Stimulated activated CD4-positive, alpha-beta T cell treated with anti-CD3 and anti-CD28 coated beads, Interleukin-2, amount 100 ng/mL, for 24 hours (primary cell): Measurements from ENCODE around the gene CENPE.
"Not testable (repeated sequence)": the region's sequence is repeated elsewhere in the genome, so short reads cannot be mapped to it uniquely, and the experiment has no call there.

ENCODE experiments used
- DNase-seq, 2 donors: peaks; one replicate each; pipeline ENCODE4 v3.0.0-alpha.2; 2020

CENPE gene

DNA sequence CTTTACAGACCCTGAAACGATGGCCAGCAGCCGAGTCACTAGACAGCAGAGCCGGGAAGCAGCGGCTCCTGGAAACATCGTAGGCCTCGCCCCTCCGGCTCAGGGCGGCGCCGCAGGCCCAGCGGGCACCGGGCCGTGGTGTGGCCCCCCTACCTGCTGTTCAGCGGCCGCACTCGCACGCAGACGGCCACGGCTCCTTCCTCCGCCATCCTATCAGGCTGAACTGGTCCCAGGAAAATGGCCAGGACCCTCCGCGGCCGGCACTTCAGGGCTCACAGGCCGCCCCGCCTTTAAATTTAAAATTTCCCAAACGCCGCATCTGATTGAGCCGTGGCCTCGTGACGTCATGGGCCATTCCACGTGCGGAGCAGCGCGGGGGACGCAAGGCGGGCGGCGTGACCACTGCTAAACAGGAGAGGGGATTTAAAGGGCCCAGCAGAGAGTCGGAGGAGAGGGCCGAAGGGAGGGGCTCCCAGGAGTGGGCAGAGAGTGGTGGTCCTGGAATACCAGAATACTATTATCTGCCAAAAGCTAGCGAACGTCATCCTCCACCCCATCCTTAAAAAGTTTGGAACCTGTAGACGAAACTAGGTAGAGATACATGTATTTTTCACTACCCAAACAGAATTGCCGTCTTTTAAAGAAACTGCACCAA lies at the start of gene CENPE:
CENPE (minus strand) TSS at position 233 of the 655 bp plus-strand sequence; CDS start at position 209, 24 bp downstream.
- peak; percentile 87 to 89 for DNase-seq

DNA sequence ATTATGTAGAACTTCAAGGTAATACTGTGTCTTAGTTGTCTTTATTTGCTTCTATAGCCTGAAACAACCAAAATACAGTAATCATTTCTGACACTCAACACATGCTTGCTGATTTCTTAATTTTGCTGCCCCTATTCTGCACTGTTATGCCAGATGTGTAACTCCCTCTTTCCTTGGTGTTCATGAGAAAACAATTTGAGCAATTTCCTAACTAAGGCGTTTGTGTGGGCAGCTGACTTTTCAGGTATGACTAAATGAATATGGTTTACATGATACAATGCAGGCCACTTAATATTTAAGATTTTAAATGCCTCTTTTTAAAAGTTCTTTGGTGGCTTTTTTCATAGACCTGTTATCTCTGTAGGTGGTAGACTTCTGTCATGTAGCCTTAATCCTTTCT lies 46.1 kb upstream of the CENPE start:
- no peak for DNase-seq

DNA sequence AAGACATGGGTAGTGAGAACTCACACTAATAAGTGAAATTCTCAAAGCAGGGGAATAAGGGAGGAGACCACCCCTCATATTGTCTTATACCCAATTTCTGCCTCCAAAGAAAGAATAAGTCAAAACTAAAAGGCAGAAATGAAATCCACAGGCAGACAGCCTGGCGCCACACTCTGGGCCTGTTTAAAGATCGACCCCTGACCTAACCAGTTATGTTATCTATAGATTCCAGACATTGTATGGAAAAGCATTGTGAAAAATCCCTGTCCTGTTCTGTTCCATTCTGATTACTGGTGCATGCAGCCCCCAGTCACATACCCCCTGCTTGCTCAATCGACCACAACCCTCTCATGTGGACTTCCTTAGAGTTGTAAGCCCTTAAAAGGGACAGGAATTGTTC lies 32.8 kb upstream of the CENPE start:
- not testable (repeated sequence) for DNase-seq

DNA sequence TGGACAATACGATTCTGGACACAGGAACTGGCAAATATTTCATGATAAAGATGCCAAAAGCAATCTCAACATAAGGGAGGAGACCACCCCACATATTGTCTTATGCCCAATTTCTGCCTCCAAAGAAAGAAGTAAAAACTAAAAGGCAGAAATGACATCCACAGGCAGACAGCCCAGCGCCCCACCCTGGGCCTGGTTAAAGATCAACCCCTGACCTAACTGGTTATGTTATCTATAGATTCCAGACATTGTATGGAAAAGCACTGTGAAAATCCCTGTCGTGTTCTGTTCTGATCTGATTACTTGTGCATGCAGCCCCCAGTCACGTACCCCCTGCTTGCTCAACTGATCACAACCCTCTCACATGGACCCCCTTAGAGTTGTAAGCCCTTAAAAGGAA lies 25.4 kb upstream of the CENPE start:
- DNase-seq, result not testable (repeated sequence)

- no peak for DNase-seq
These were observed 9.5 kb upstream of the CENPE start for GRCh38 chr4:103207673-103208072.

GRCh38 chr4:103204111-103204510 lies 6.0 kb upstream of the CENPE start:
- no peak for DNase-seq

DNA sequence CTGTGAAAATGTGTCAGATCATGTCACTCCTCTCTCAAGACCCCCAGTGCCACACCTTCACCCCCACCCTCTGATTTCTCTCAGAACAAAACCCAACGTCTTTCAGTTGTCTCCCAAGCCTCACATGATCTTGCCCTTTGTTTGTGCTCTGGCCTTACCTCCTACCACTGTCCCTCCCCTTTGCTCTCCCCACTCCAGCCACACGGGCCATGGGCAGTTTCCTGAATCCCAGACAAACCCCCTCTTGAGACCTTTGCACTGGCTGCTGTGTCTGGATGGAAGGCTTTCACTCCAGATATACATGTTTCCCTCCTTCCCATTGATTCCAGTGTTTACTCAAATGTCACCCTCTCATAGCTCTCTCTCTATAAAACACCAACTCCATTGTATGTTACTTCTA lies 3.6 kb upstream of the CENPE start:
- no peak for DNase-seq

DNA sequence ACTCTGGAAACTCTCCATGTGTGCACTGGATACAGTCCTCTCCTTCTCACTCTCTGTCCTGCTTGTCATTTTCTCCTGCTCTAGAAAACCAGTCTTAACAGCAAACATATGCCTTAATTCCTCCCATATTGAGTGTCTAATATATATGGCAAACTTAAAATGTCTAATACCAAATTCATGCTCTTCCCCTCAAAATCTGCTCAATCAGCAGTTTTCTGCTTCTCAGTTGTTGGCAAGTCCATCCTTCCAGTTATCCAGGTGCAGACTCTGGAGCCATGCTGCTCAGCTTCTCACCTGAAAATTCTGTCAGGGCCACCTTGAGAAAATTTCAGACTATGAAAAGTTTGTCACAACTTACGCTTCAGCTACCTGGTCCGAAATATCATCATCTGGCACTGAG lies 3.1 kb upstream of the CENPE start:
- DNase-seq, result no peak

DNA sequence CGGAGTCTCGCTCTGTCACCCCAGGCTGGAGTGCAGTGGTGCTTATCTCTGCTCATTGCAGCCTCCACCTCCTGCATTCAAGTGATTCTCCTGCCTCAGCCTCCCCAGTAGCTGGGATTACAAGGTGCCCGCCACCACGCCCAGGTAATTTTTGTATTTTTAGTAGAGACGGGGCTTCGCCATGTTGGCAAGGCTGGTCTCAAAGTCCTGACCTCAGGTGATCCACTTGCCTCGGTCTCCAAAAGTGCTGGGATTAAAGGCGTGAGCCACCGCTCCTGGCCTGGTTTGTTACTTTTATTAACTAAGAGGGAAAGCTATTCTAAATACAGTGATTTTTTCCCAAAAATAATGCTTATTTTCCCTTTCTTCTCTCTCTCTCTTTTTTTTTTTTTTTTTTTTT lies 866 bp upstream of the CENPE start:
- no peak for DNase-seq

- no peak for DNase-seq
These were observed 405 bp downstream of the CENPE start for GRCh38 chr4:103197765-103198110.

- no peak for DNase-seq
These were observed 4.7 kb downstream of the CENPE start for GRCh38 chr4:103193457-103193856.

- DNase-seq, result no peak
These were observed 27.1 kb downstream of the CENPE start for GRCh38 chr4:103171006-103171405.

DNA sequence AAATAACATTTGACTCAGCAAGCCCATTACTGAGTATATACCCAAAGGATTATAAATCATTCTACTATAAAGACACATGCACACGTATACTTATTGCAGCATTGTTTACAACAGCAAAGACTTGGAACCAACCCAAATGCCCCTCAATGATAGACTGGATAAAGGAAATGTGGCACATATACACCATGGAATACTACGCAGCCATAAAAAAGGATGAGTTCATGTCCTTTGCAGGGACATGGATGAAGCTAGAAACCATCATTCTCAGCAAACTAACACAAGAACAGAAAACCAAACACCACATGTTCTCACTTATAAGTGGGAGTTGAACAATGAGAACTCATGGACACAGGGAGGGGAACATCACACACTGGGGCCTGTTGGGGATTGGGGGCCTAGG lies 28.4 kb downstream of the CENPE start:
- DNase-seq, result not testable (repeated sequence)

GRCh38 chr4:103168993-103169392 lies 29.1 kb downstream of the CENPE start:
- no peak for DNase-seq

- DNase-seq, result no peak
These were observed 36.0 kb downstream of the CENPE start for GRCh38 chr4:103162176-103162575.

DNA sequence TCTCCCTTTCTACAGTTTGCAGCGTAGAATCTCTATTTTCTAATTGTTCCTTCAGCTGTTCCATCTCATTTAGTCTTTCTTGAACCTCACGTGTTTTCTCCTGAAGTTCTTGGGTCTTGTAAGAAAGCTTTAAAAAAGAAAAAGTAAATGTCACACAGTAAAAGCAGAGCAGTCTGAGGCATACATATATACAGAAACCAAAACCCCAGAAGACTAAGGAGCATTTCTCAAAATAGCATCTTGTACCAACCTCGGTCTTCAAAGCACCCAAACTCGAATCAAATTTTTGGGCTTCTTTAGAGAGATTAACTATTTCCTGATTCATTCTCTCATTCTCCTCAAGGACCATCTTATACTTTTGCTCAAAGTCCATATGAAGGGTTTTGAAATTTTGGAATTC lies 39.4 kb downstream of the CENPE start:
- DNase-seq, result no peak

DNA sequence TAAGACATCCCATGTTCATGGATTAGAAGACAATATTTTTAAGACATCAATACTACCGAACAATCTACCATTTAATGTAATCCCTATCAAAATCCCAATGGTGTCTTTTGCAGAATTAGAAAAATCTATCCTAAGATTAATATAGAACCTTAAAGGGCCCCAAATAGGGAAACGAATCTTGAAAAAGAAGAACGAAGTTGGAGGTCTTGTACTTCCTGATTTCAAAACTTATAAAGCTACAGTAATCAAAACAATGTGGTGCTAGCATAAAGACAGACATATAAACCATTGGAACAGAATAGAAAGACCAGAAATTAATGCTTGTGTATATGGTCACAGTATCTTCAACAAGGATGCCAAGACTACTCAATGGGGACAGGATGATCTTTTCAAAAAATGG lies 42.0 kb downstream of the CENPE start:
- DNase-seq, result no peak

DNA sequence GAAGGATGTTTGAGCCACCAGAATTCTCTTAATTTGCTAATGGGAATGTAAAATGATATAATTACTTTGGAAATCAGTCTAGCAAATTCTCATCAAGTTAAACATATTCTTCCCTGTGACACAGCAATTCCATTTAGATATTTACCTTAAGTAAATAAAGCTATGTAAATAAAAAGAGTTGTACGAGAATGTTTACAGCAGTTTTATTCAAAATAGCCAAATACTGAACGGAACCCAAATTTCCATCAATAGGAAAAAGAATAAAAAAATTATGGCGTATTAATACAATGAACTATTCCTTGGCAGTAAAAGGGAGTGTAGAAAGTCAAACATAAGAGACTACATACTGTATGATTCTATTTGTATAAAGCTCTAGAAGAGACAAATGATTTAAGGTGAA lies 45.8 kb downstream of the CENPE start:
- DNase-seq, result no peak

DNA sequence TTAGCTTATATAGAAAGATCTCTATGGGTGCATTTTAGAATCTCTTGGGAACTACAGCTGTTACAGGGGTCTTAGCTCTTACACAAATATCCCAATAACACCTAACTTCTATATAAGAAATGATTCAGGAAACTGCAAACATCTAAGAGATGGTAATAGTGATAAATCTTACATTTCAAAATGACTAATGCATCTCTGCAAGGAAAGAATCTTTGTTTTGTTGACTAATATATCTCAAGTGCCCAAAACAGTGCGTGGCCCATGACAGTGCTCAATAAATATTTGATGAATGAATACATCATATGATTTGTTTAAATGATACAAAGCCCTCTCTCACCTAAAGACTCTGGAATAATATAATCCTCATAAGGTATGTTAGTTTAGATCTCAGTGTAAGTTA lies 47.5 kb downstream of the CENPE start:
- no peak for DNase-seq

DNA sequence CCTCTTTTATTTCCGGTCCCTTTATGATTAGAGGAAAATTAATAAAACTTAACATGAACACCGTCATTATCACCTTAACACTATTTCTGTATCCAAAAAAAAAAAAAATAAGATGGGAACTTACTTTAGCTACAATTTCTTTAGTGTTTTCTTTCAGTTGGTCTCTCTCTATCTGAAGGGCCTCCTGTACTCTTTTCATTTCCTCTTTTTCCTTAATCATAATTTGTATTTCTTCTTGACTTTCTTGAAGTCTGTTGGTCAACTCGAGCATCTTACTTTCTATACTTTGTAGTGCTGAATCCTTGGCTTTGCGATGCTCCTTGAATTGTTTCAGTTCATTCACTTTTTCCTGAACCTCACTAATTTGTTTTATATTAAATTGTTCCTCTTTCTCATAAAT lies 53.2 kb downstream of the CENPE start:
- DNase-seq, result no peak

GRCh38 chr4:103137446-103137827 lies 60.7 kb downstream of the CENPE start:
- DNase-seq, result no peak

GRCh38 chr4:103136671-103137445 lies 61.3 kb downstream of the CENPE start:
- DNase-seq, result no peak

DNA sequence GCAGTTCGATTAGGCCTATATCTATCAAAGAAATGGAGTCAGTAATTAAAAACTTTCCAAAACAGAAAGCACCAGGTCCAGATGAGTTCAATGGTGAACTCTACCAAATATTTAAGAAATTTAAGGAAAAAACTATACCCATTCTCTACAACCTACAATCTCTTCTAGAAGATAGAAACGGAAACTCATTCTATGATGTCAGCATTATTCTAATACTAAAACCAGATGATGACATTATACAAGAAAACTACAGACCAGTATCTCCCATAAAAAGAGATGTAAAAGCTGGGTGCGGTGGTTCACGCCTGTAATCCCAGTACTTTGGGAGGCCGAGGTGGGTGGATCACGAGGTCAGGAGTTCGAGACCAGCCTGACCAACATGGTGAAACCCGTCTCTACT lies 69.0 kb downstream of the CENPE start:
- DNase-seq, result no peak

GRCh38 chr4:103126126-103126525 lies 72.0 kb downstream of the CENPE start:
- no peak for DNase-seq

DNA sequence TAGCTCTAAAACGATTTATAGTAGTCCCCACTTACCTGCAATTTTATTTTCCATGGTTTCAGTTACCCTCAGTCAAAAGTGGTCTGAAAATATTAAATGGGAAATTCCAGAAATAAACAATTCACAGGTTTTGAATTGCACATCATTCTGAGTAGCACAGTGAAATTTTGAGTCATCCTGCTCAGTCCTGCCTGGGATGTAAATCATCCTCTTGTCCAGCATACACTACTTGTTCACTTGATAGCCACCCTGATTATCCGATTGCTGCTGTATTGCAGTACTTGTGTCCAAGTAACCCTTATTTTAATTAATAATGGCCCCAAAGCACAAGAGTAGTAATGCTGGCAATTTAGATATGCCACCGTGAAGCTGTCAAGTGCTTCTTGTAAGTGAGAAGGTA lies 75.0 kb downstream of the CENPE start:
- no peak for DNase-seq
